ENCODE measurements around the gene PRR3. TPM values are rescaled to one million over a fixed set of nuclear protein-coding genes. Genes with fewer than 3 reads are reported as not detected.

Gene PRR3
- total and polyA plus RNA-seq, 8 donors = 0.89 to 10.7 (median 6.3) TPM; not detected in 2

DNA sequence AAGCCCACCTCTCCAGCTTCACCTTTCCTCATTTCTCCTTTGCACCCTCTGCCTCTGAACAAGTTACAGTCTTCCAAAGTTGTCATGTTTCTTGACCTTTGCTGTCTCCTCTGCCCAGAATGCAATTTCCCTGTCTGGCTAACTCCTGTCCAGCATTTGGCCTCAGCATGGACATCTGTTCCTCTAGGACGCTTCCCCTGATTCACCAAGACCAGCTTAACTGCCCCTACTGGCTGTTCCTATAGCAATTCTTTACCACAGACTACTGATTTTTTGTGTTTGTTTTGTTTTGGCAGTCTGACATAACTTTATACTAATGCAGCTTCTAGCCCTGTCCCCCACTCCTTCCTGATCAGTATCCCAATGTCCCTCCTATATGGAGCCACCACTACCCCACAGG, 14.2 kb upstream of the PRR3 start:
- peaks cover 20 to 31% (median 26%) of the 10 kb centered on the region in 4 donors for H3K36me3 ChIP-seq
- H3K27me3 ChIP-seq = no peaks in the 10 kb centered on the region
- DNase-seq = no peak
- WGBS, 5 donors = 57 to 84% (median 67%) methylated on average over 1 of the region's 1 CpG
- intact Hi-C loops (cut with DNase I; ENCODE audit: low total_unique reads) = loop anchor here (5.0 to 10.0 kb wide), 2 partner anchors 52 to 61 kb away; no protein-coding TSS in a partner anchor
- no peak overlapping the region for H3K4me3 ChIP-seq
- H3K9me3 ChIP-seq = no peaks in the 10 kb centered on the region
- TF ChIP-seq, protein P1, sequence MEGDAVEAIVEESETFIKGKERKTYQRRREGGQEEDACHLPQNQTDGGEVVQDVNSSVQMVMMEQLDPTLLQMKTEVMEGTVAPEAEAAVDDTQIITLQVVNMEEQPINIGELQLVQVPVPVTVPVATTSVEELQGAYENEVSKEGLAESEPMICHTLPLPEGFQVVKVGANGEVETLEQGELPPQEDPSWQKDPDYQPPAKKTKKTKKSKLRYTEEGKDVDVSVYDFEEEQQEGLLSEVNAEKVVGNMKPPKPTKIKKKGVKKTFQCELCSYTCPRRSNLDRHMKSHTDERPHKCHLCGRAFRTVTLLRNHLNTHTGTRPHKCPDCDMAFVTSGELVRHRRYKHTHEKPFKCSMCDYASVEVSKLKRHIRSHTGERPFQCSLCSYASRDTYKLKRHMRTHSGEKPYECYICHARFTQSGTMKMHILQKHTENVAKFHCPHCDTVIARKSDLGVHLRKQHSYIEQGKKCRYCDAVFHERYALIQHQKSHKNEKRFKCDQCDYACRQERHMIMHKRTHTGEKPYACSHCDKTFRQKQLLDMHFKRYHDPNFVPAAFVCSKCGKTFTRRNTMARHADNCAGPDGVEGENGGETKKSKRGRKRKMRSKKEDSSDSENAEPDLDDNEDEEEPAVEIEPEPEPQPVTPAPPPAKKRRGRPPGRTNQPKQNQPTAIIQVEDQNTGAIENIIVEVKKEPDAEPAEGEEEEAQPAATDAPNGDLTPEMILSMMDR (IDR thresholded peaks at IDR 0.05) = no peak
- TF ChIP-seq POLR2A (IDR thresholded peaks at IDR 0.05) (no peak), POLR2AphosphoS5 (IDR thresholded peaks at IDR 0.05) (no peak)
- peaks cover 8 to 25% (median 9%) of the 10 kb centered on the region in 4 donors for H3K4me1 ChIP-seq
- H3K27ac ChIP-seq = peak overlapping the region in 2 of 5 donors; percentile 3 to 30

DNA sequence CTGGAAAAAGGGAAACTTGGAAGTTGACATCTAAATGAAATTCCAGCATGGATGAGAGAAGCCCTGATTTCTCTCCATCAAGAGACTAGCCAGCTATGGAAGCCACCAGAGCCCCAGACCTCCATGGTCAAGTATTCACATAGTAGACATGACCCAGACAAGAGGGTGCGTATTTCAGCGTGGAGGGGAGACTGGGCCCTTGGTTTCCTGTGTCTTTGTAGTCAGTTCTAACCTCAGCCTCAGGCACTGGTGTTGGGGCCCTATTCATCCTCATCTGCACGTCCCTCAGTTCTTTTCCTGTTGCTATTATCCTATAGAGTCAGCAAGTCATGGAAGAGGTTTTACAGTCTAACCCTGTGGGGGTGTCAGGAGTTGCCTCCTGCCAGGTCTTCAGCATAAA, 13.3 kb upstream of the PRR3 start:
- H3K27me3 ChIP-seq = no peaks in the 10 kb centered on the region
- TF ChIP-seq POLR2A (IDR thresholded peaks at IDR 0.05) = no peak
- TF ChIP-seq, protein P1 (IDR thresholded peaks at IDR 0.05) = no peak
- TF ChIP-seq POLR2AphosphoS5 (IDR thresholded peaks at IDR 0.05) = no peak
- TF ChIP-seq EP300 (IDR thresholded peaks at IDR 0.05) = no peak
- intact Hi-C loops (cut with DNase I; ENCODE audit: low total_unique reads) = loop anchor here (5.0 to 10.0 kb wide), 2 partner anchors 51 to 62 kb away; no protein-coding TSS in a partner anchor
- H3K36me3 ChIP-seq = peaks cover 25 to 40% (median 35%) of the 10 kb centered on the region in 4 donors
- H3K4me3 ChIP-seq = no peak overlapping the region
- WGBS, 5 donors = 82 to 90% (median 88%) methylated on average over 3 of the region's 3 CpGs
- H3K27ac ChIP-seq = no peak overlapping the region
- peaks cover 8 to 25% (median 9%) of the 10 kb centered on the region in 4 donors for H3K4me1 ChIP-seq
- no peaks in the 10 kb centered on the region for H3K9me3 ChIP-seq
- no peak for DNase-seq

DNA sequence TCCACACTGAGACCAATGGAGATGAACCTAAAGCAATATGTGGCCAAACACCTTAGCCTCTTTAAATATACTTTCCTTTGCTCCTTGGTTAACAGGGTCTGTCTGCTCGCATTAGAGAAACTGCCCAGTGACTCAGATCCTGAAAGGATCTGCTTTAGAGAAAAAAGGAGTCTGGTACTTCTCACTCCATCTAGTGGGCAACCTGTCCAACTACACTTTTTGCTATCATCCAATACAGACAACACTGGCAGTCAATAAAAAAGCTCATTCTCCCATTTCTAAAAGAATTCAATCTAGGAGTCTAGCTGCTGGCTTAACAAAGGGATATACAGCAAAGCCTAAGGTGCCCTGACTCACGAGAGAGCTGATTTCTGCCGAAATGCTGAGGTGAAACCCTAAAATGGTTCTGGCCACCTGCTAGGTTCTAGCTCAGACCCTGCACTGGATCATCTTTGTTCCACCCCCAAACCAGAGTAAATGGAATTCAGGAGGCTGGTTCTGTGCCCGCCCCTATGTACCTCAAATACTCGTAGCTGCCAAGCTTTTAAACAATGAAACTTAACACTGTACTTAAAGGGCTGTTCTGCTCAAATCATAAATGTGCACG, 12.3 kb upstream of the PRR3 start:
- Histone ChIP-seq H3K4me3 (no peak overlapping the region), H3K4me1 (peaks cover 8 to 25% (median 9%) of the 10 kb centered on the region in 4 donors), H3K27me3 (no peaks in the 10 kb centered on the region), H3K9me3 (no peaks in the 10 kb centered on the region), H3K36me3 (peaks cover 26 to 50% (median 44%) of the 10 kb centered on the region in 4 donors), H3K27ac (no peak overlapping the region)
- TF ChIP-seq POLR2A (IDR thresholded peaks at IDR 0.05) (no peak), EP300 (IDR thresholded peaks at IDR 0.05) (no peak), POLR2AphosphoS5 (IDR thresholded peaks at IDR 0.05) (peak in 1 of 3 donors; percentile 35)
- TF ChIP-seq, protein P1 (IDR thresholded peaks at IDR 0.05) = peak in 5 of 7 experiments; percentile 50 to 80 (median 76)
- WGBS, 5 donors = 26 to 33% (median 28%) methylated on average over 6 of the region's 6 CpGs
- intact Hi-C loops (cut with DNase I; ENCODE audit: low total_unique reads) = loop anchor here (5.0 to 10.0 kb wide), 2 partner anchors 50 to 62 kb away; no protein-coding TSS in a partner anchor
- peak in 1 of 2 donors; percentile 70 for DNase-seq

DNA sequence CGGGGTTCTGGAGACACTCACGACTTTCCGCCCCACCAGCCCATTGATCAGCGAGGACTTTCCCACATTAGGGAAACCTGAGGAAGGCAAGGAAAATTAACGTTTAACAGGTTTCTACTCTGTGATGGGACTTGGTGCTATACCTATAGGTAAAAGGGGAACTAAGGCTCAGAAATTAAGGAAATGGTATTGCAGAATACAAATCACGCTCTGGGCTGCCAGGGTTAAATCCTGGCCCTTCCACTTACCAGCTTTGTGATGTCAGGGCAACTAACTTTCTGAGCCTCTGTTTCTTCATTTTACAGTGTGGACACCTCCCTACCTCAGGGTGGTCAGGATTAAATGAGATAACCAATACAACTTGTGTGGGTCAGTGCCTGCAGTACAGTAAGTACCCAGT, 9.6 kb upstream of the PRR3 start:
- no peak overlapping the region for H3K27ac ChIP-seq
- no peak for TF ChIP-seq POLR2A (IDR thresholded peaks at IDR 0.05)
- no peak for TF ChIP-seq EP300 (IDR thresholded peaks at IDR 0.05)
- TF ChIP-seq POLR2AphosphoS5 (IDR thresholded peaks at IDR 0.05) = no peak
- TF ChIP-seq, protein P1 (IDR thresholded peaks at IDR 0.05) = no peak
- no peaks in the 10 kb centered on the region for H3K27me3 ChIP-seq
- H3K4me1 ChIP-seq = peaks cover 0 to 12% (median under 1%) of the 10 kb centered on the region in 4 donors
- H3K9me3 ChIP-seq = no peaks in the 10 kb centered on the region
- intact Hi-C loops (cut with DNase I; ENCODE audit: low total_unique reads) = loop anchor here (10.0 kb wide), 1 partner anchor 47 kb away; no protein-coding TSS in a partner anchor
- no peak overlapping the region for H3K4me3 ChIP-seq
- no peak for DNase-seq
- peaks cover 33 to 76% (median 71%) of the 10 kb centered on the region in 4 donors for H3K36me3 ChIP-seq
- 87 to 95% (median 93%) methylated on average over 6 of the region's 6 CpGs for WGBS, 5 donors

Measured in stomach (tissue), 9 donors.